OCI-LY7 (cell line): ENCODE results near the gene NEBL. TPM values are rescaled to one million over a fixed set of nuclear protein-coding genes. Genes with fewer than 3 reads are reported as not detected.

Experiments used
- BruUV-seq: library from RNA; stranded (reverse); fragments of 400-500 nt; replicated peaks from 2 replicates; lab custom pipeline; 2021; lab: Mats Ljungman, UMichigan
- CTCF ChIA-PET: fragments of 300-600 bp; sonication (Branson Sonifier 250); formaldehyde crosslinking; loops from one replicate; lab custom pipeline; 2022; ENCODE audit warnings: antibody characterized with exemption; ENCODE audit not compliant: unreplicated experiment; lab: Charles Lee
- POLR2A ChIA-PET: fragments of 300-600 bp; sonication (Branson Sonifier 250); formaldehyde crosslinking; loops from one replicate; lab custom pipeline; 2022; ENCODE audit warnings: antibody characterized with exemption; lab: Charles Lee
- DNase-seq: peaks from one replicate; pipeline ENCODE4 v3.0.0-alpha.2; 2015; ENCODE audit warnings: low spot score
- H2AFZ ChIP-seq: fragments of 200-600 bp; sonication (generic), shearing (Covaris generic); 2 replicates; pipeline ENCODE4 v1.6.1; 2014; ENCODE audit warnings: mild to moderate bottlenecking, antibody characterized with exemption, low read length, moderate library complexity
- H3K27ac ChIP-seq: fragments of 200-600 bp; sonication (generic); 2 replicates; pipeline ENCODE4 v1.5.1; 2014; ENCODE audit warnings: mixed run types, low read depth, mild to moderate bottlenecking, moderate library complexity, low read length, inconsistent platforms; ENCODE audit not compliant: poor library complexity, severe bottlenecking
- H3K36me3 ChIP-seq: fragments of 200-600 bp; sonication (generic); 2 replicates; pipeline ENCODE4 v1.6.1; 2014; ENCODE audit warnings: mild to moderate bottlenecking, antibody characterized with exemption, low read length, moderate library complexity, mixed read lengths; ENCODE audit not compliant: insufficient read depth
- H3K4me1 ChIP-seq: fragments of 200-600 bp; sonication (generic); 2 replicates; pipeline ENCODE4 v1.5.1; 2014; ENCODE audit warnings: mild to moderate bottlenecking, low read length; ENCODE audit not compliant: insufficient read depth, poor library complexity, severe bottlenecking
- H3K4me2 ChIP-seq: fragments of 200-600 bp; sonication (generic); 2 replicates; pipeline ENCODE4 v1.6.1; 2014; ENCODE audit warnings: mild to moderate bottlenecking, low read length
- H3K4me3 ChIP-seq: fragments of 200-600 bp; sonication (generic); 2 replicates; pipeline ENCODE4 v1.5.1; 2014; ENCODE audit warnings: mild to moderate bottlenecking, low read depth, low read length; ENCODE audit not compliant: poor library complexity, severe bottlenecking
- H3K79me2 ChIP-seq: fragments of 200-600 bp; sonication (generic); 2 replicates; pipeline ENCODE4 v1.6.1; 2016; ENCODE audit warnings: low read depth, mild to moderate bottlenecking, low read length, moderate library complexity, mixed read lengths; ENCODE audit not compliant: insufficient read depth
- H3K9me2 ChIP-seq: fragments of 200-600 bp; sonication (generic); 2 replicates; pipeline ENCODE4 v1.6.1; 2016; ENCODE audit warnings: mild to moderate bottlenecking, low read length, mixed read lengths; ENCODE audit not compliant: insufficient read depth
- H3K9me3 ChIP-seq: fragments of 200-600 bp; sonication (generic); 2 replicates; pipeline ENCODE4 v1.6.1; 2014; ENCODE audit warnings: mild to moderate bottlenecking, mixed run types, low read length, mixed read lengths
- H4K20me1 ChIP-seq: fragments of 200-600 bp; sonication (generic); 2 replicates; pipeline ENCODE4 v1.6.1; 2014; ENCODE audit warnings: mild to moderate bottlenecking, antibody characterized with exemption, low read length, moderate library complexity, mixed read lengths; ENCODE audit not compliant: insufficient read depth
- CTCF ChIP-seq: fragments of 200-600 bp; sonication (generic); conservative IDR thresholded peaks from 2 replicates; pipeline ENCODE4 v1.5.1; 2014; ENCODE audit warnings: mild to moderate bottlenecking, antibody characterized with exemption, low read length, moderate library complexity, mixed read lengths
- EZH2phosphoT487 ChIP-seq: fragments of 200-600 bp; sonication (generic); IDR thresholded peaks from 2 replicates; pipeline ENCODE4 v1.6.1; 2018; ENCODE audit warnings: low read depth, borderline replicate concordance, mild to moderate bottlenecking, mixed run types, antibody characterized with exemption, low read length, moderate library complexity, mixed read lengths
- intact Hi-C: fragments of 100-400 bp; cut with micrococcal nuclease; formaldehyde crosslinking; loops from one replicate; pipeline ENCODE4 v1.10.0; 2022; ENCODE audit not compliant: unreplicated experiment
- total RNA-seq, 2 experiments: library from RNA; depleted of rRNA in 1 of 2; stranded (reverse); fragments of >200 nt in 1 of 2; shearing (Covaris generic) in 1 of 2; gene quantifications; 2 replicates each; pipeline ENCODE4 v1.2.3, GENCODE V29; 2014 to 2022

Gene NEBL
- total RNA-seq, 2 experiments from 2014 or later: 1.1 TPM; not detected in 1

DNA sequence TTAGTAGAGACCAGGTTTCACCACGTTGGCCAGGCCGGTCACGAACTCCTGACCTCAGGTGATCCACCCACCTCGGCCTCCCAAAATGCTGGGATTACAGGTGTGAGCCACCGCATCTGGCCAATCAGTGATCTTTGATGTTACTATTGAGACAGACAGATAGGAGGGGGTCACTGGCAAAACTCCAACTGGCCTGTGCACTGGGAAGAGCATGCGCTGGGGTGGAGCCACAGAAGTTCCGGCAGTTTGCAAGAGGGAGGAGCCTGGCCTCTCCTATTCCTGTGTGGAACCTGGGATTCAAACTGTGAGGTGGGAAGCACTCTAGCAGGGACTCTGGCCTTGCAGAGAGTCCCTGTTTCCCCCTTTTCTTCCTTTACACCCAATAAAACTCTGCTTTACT lies 60.7 kb downstream of the NEBL start:
- H4K20me1 ChIP-seq: no peaks in the 10 kb centered on the region
- CTCF ChIA-PET: no interaction called here
- intact Hi-C loops: no loop called here
- H2AFZ ChIP-seq: no peak overlapping the region
- no peaks in the 10 kb centered on the region for H3K9me2 ChIP-seq
- POLR2A ChIA-PET: no interaction called here
- H3K4me1 ChIP-seq: no peaks in the 10 kb centered on the region
- no peak overlapping the region for H3K4me2 ChIP-seq
- no peak overlapping the region for H3K4me3 ChIP-seq
- TF ChIP-seq EZH2phosphoT487: no peak
- no peak for TF ChIP-seq CTCF
- no TSS peak for BruUV-seq
- no peak for DNase-seq
- no peaks in the 10 kb centered on the region for H3K79me2 ChIP-seq
- H3K36me3 ChIP-seq: no peaks in the 10 kb centered on the region
- no peaks in the 10 kb centered on the region for H3K9me3 ChIP-seq
- no peak overlapping the region for H3K27ac ChIP-seq

GRCh38 chr10:20835335-20835734 lies 61.8 kb downstream of the NEBL start:
- no peak for DNase-seq
- intact Hi-C loops: no loop called here
- Histone ChIP-seq H3K4me2 (no peak overlapping the region), H3K27ac (no peak overlapping the region), H3K4me3 (no peak overlapping the region), H3K79me2 (no peaks in the 10 kb centered on the region), H2AFZ (no peak overlapping the region), H3K36me3 (no peaks in the 10 kb centered on the region), H3K9me2 (no peaks in the 10 kb centered on the region), H3K9me3 (no peaks in the 10 kb centered on the region), H3K4me1 (no peaks in the 10 kb centered on the region), H4K20me1 (no peaks in the 10 kb centered on the region)
- TF ChIP-seq EZH2phosphoT487 (no peak), CTCF (no peak)
- ChIA-PET POLR2A (interaction anchor here (0.6 kb wide), 1 partner anchor 233 kb away, joined by 3 read pairs; no protein-coding TSS in a partner anchor), CTCF (no interaction called here)
- no TSS peak for BruUV-seq

DNA sequence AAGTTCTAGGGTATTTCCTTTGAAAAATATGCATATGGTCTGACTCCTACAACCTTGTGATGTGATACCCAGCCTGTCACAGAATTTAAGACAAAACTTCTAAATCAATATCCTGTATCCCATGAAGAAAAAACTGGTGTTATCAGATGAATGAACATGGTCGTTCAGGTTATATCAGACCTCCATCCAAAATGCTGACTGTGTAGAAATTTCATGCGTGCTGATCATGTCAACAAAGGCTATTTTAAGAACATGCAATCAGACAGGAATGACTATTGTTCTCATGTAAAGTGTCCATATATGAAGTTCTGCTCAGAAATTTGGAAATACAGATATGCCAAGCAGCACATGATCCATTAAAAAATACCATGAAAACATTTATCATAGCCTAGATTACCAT lies 62.3 kb downstream of the NEBL start:
- no peak for DNase-seq
- TF ChIP-seq CTCF (no peak), EZH2phosphoT487 (no peak)
- no peak overlapping the region for H3K4me2 ChIP-seq
- no peaks in the 10 kb centered on the region for H3K9me3 ChIP-seq
- no peak overlapping the region for H3K4me3 ChIP-seq
- no TSS peak for BruUV-seq
- no peaks in the 10 kb centered on the region; the same call in 1 of the 2 replicates for H4K20me1 ChIP-seq
- no peaks in the 10 kb centered on the region for H3K79me2 ChIP-seq
- no peaks in the 10 kb centered on the region for H3K4me1 ChIP-seq
- H3K9me2 ChIP-seq: no peaks in the 10 kb centered on the region
- ChIA-PET CTCF (no interaction called here), POLR2A (no interaction called here)
- no peak overlapping the region for H3K27ac ChIP-seq
- H2AFZ ChIP-seq: no peak overlapping the region
- intact Hi-C loops: no loop called here
- H3K36me3 ChIP-seq: no peaks in the 10 kb centered on the region
